ENCODE data around the gene SLC2A9.

DNA sequence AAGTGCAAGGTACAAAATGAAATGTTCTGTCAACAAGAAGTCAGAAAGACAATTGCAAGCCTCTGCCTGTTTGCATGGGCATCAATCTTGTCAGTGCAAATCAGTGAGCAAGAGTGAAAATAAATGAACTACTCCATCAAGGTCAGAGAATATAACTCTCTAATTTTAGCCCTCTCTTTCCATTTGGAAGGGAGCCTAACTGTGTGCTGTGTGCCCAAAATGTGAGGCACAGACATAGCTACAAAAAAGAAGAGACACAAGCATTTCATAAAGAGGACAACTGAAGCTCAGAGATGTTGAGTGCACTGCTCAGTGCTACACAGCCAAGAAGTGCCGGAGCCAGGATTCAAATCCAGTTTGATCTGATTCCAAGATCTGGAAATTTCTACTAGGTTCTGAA is 114.3 kb downstream of the SLC2A9 start:
- TF ChIP-seq GATA2 (IDR thresholded peaks at IDR 0.05; ENCODE audit: low read depth, low read length) (no peak), GATA3 (IDR thresholded peaks at IDR 0.05; ENCODE audit: low read depth, low read length) (no peak)

Data from SH-SY5Y (cell line).